Suprapubic skin (tissue), 3 donors: ENCODE measurements around the gene CYTH3.

Experiments used
- EP300 ChIP-seq: sonication (generic); formaldehyde crosslinking; IDR thresholded peaks from one replicate; pipeline ENCODE4 v1.6.1; 2017; ENCODE audit warnings: antibody characterized with exemption
- POLR2A ChIP-seq, 2 donors: fragments of 450-650 bp; IDR thresholded peaks; one replicate each; pipeline ENCODE4 v1.6.1; 2017; ENCODE audit warnings: antibody characterized with exemption in 2 of 2, mild to moderate bottlenecking in 2 of 2, moderate library complexity in 2 of 2
- TF ChIP-seq, protein P1 (sequence below), 2 donors: fragments of 200-600 bp in 1 of 2; fragments of 450-650 bp in 1 of 2; sonication (generic) in 1 of 2; IDR thresholded peaks; one replicate each; pipeline ENCODE4 v1.5.1; 2016 to 2019; ENCODE audit warnings: antibody characterized with exemption in 2 of 2, mild to moderate bottlenecking in 1 of 2, moderate library complexity in 1 of 2

DNA sequence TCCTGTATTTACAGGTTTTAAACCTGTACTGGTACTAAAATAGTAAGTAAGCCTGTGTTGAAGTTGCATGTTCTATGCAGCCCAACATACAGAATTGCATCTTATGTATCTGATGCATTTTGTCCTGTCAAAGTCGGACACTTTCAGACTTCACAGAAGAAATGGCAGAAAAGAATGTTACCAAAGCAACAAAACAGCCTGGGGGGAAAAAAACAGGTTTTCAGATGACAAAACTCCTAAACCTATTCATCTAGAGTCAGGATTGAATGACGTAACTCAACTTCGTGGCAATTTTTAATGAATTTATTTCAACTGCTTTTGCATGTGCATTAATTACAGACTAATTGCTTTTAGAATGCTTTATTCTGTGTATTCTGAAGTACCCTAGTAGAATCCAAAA lies 28.4 kb downstream of the CYTH3 start:
- TF ChIP-seq EP300: no peak
- TF ChIP-seq, protein P1, sequence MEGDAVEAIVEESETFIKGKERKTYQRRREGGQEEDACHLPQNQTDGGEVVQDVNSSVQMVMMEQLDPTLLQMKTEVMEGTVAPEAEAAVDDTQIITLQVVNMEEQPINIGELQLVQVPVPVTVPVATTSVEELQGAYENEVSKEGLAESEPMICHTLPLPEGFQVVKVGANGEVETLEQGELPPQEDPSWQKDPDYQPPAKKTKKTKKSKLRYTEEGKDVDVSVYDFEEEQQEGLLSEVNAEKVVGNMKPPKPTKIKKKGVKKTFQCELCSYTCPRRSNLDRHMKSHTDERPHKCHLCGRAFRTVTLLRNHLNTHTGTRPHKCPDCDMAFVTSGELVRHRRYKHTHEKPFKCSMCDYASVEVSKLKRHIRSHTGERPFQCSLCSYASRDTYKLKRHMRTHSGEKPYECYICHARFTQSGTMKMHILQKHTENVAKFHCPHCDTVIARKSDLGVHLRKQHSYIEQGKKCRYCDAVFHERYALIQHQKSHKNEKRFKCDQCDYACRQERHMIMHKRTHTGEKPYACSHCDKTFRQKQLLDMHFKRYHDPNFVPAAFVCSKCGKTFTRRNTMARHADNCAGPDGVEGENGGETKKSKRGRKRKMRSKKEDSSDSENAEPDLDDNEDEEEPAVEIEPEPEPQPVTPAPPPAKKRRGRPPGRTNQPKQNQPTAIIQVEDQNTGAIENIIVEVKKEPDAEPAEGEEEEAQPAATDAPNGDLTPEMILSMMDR (IDR thresholded peaks at IDR 0.05): no peak
- no peak for TF ChIP-seq POLR2A (IDR thresholded peaks at IDR 0.05)
